SU-DHL-6 (cell line): ENCODE data around the gene ZNF775.

Source experiments
- H2AFZ ChIP-seq: fragments of 200-600 bp; sonication (generic); 2 replicates; pipeline ENCODE4 v1.6.1; 2014; ENCODE audit warnings: low read depth, mild to moderate bottlenecking, moderate library complexity, mixed read lengths, antibody characterized with exemption, low read length; ENCODE audit not compliant: severe bottlenecking
- H3F3A ChIP-seq: fragments of 200-600 bp; shearing (Covaris generic); 2 replicates; pipeline ENCODE4 v1.6.0; 2016; ENCODE audit warnings: antibody characterized with exemption, mild to moderate bottlenecking; ENCODE audit not compliant: insufficient read depth
- H3K27ac ChIP-seq: fragments of 200-600 bp; sonication (generic); 2 replicates; pipeline ENCODE4 v1.5.1; 2016; ENCODE audit warnings: low read depth, mild to moderate bottlenecking, low read length, moderate library complexity, mixed read lengths
- H3K27me3 ChIP-seq: fragments of 200-600 bp; sonication (generic), shearing (Covaris generic); 2 replicates; pipeline ENCODE4 v1.6.0; 2014; ENCODE audit warnings: mild to moderate bottlenecking, low read length
- H3K36me3 ChIP-seq: fragments of 200-600 bp; sonication (generic); 2 replicates; pipeline ENCODE4 v1.6.1; 2014; ENCODE audit warnings: mild to moderate bottlenecking, low read length, mixed read lengths
- H3K4me2 ChIP-seq: fragments of 300-600, 200-600 bp; shearing (Covaris generic), sonication (generic); 2 replicates; pipeline ENCODE4 v1.6.0; 2014; ENCODE audit warnings: low read length, low read depth, mild to moderate bottlenecking; ENCODE audit not compliant: poor library complexity, severe bottlenecking
- H3K4me3 ChIP-seq: fragments of 200-600 bp; sonication (generic); 2 replicates; pipeline ENCODE4 v1.5.1; 2014; ENCODE audit warnings: antibody characterized with exemption, low read length, mild to moderate bottlenecking, mixed read lengths; ENCODE audit not compliant: insufficient read depth, poor library complexity, severe bottlenecking
- H3K79me2 ChIP-seq: fragments of 200-600 bp; sonication (generic); 2 replicates; pipeline ENCODE4 v1.6.1; 2014; ENCODE audit warnings: mild to moderate bottlenecking, low read length, moderate library complexity; ENCODE audit not compliant: insufficient read depth
- H3K9ac ChIP-seq: fragments of 200-600 bp; sonication (generic); 2 replicates; pipeline ENCODE4 v1.7.0; 2014; ENCODE audit warnings: mild to moderate bottlenecking, low read length
- H3K9me2 ChIP-seq: fragments of 200-600 bp; sonication (generic); replicated peaks from 2 replicates; pipeline ENCODE4 v1.6.1; 2014; ENCODE audit warnings: low read length; ENCODE audit not compliant: insufficient read depth
- H3K9me3 ChIP-seq: fragments of 200-600 bp; sonication (generic); 2 replicates; pipeline ENCODE4 v1.6.1; 2014; ENCODE audit warnings: low read length, mixed read lengths; ENCODE audit not compliant: insufficient read depth
- H4K20me1 ChIP-seq: fragments of 200-600 bp; sonication (generic); 2 replicates; pipeline ENCODE4 v1.6.1; 2014; ENCODE audit warnings: low read depth, mild to moderate bottlenecking, antibody characterized with exemption, low read length, moderate library complexity, mixed read lengths
- EZH2phosphoT487 ChIP-seq: fragments of 200-600 bp; sonication (generic), shearing (Covaris generic); conservative IDR thresholded peaks from 2 replicates; pipeline ENCODE4 v1.6.1; 2018; ENCODE audit warnings: mild to moderate bottlenecking, antibody characterized with exemption, low read length, moderate library complexity, mixed read lengths
- TF ChIP-seq, protein P1 (sequence below): fragments of 200-600 bp; sonication (generic); IDR thresholded peaks from one replicate; pipeline ENCODE4 v1.5.1; 2017; ENCODE audit warnings: antibody characterized with exemption, mild to moderate bottlenecking, low read length, moderate library complexity; ENCODE audit not compliant: insufficient read depth, poor library complexity, severe bottlenecking

The ZNF775 gene

DNA sequence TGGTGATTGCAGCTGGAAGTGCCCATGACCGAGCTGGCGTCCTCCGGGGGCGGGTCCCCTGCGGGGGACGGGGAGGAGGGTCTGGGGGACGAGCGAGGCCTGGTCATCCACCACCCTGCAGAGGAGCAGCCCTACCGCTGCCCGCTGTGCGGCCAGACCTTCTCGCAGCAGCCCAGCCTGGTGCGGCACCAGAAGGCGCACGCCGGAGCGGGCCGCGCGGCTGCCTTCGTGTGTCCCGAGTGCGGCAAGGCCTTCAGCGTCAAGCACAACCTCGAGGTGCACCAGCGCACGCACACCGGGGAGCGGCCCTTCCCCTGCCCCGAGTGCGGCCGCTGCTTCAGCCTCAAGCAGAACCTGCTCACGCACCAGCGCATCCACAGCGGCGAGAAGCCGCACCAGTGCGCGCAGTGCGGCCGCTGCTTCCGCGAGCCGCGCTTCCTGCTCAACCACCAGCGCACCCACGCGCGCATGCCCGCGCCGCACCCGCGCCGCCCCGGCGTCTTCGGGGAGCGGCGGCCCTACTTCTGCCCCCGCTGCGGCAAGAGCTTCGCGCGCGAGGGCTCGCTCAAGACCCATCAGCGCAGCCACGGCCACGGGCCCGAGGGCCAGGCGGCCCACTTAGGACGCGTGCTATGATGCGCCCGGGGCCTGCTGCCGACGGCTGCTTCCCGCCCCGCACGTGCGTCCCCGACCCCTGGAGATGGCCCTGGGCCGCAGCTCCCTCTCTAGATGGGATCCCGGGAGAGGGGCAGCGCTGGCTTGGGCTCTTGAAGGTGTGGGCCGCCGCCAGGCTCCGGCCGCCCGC, 28.7 kb downstream of the ZNF775 start:
- Histone ChIP-seq H3F3A (no peaks in the 10 kb centered on the region), H3K9me3 (no peaks in the 10 kb centered on the region), H3K27me3 (no peaks in the 10 kb centered on the region), H3K9ac (no peak overlapping the region), H2AFZ (no peak overlapping the region), H3K79me2 (no peaks in the 10 kb centered on the region), H3K4me2 (no peak overlapping the region), H3K4me3 (no peak overlapping the region), H3K36me3 (no peaks in the 10 kb centered on the region), H3K27ac (no peak overlapping the region), H4K20me1 (no peaks in the 10 kb centered on the region), H3K9me2 (no peaks in the 10 kb centered on the region)
- TF ChIP-seq, protein P1, sequence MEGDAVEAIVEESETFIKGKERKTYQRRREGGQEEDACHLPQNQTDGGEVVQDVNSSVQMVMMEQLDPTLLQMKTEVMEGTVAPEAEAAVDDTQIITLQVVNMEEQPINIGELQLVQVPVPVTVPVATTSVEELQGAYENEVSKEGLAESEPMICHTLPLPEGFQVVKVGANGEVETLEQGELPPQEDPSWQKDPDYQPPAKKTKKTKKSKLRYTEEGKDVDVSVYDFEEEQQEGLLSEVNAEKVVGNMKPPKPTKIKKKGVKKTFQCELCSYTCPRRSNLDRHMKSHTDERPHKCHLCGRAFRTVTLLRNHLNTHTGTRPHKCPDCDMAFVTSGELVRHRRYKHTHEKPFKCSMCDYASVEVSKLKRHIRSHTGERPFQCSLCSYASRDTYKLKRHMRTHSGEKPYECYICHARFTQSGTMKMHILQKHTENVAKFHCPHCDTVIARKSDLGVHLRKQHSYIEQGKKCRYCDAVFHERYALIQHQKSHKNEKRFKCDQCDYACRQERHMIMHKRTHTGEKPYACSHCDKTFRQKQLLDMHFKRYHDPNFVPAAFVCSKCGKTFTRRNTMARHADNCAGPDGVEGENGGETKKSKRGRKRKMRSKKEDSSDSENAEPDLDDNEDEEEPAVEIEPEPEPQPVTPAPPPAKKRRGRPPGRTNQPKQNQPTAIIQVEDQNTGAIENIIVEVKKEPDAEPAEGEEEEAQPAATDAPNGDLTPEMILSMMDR = no peak
- TF ChIP-seq EZH2phosphoT487 = no peak

- Histone ChIP-seq H3K9me3 (no peaks in the 10 kb centered on the region), H3K4me2 (no peak overlapping the region), H2AFZ (no peak overlapping the region), H3K9me2 (no peaks in the 10 kb centered on the region), H3F3A (no peaks in the 10 kb centered on the region), H3K9ac (no peak overlapping the region), H3K27me3 (no peaks in the 10 kb centered on the region), H3K36me3 (no peaks in the 10 kb centered on the region), H4K20me1 (no peaks in the 10 kb centered on the region), H3K79me2 (no peaks in the 10 kb centered on the region), H3K27ac (no peak overlapping the region), H3K4me3 (no peak overlapping the region)
- TF ChIP-seq EZH2phosphoT487 = no peak
- TF ChIP-seq, protein P1 = no peak
Measured at GRCh38 chr7:150408393-150409299, 29.5 kb downstream of the ZNF775 start.

DNA sequence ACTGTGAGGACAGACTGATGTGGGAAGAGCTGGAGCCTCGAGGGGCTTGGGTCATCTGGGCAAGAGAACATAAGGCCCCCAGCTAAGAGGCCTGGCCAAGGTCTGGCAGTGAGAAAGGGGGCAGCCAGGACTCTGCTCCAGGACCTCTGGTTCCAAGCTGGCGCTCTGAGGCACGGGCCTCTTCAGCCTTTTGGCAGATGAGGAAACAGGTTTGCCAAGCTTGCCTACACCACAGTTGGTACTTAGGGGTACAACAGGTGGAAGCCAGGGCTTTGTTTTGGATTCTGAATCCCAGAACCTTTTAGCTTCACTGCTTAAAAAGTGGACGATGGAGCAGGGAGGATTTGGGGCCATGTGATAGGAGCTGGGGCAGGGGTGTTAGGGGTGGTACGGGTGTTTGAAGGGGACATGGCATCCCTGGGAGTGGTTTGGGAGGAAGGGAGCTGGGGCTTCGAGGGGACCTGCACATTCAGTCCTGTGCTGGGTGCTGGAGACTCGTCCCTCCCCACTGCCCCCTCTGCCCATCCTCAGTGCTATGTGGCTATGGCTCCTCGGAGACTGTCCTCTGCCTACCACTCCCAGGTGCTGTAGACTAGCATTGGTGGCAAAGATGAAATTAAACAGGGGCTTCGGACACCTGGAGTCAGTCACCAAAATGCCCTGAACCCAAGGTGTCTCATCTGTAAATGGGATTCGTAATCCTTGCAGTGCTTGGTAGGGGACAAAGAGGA, 30.3 kb downstream of the ZNF775 start:
- Histone ChIP-seq H3K4me2 (no peak overlapping the region), H3K4me3 (no peak overlapping the region), H3K9me2 (no peaks in the 10 kb centered on the region), H3K27me3 (no peaks in the 10 kb centered on the region), H3F3A (no peaks in the 10 kb centered on the region), H3K9me3 (no peaks in the 10 kb centered on the region), H3K36me3 (no peaks in the 10 kb centered on the region), H3K79me2 (no peaks in the 10 kb centered on the region), H3K27ac (no peak overlapping the region), H2AFZ (no peak overlapping the region), H4K20me1 (no peaks in the 10 kb centered on the region), H3K9ac (no peak overlapping the region)
- TF ChIP-seq EZH2phosphoT487 = no peak
- TF ChIP-seq, protein P1 = no peak
